Neural cell (in vitro differentiated cells): Measurements from ENCODE around the gene COX8A.

Experiments
- EP300 ChIP-seq: fragments of 450-650 bp; conservative IDR thresholded peaks from 2 replicates; pipeline ENCODE4 v1.6.1; 2014; ENCODE audit warnings: antibody characterized with exemption, mild to moderate bottlenecking, moderate library complexity; ENCODE audit not compliant: poor library complexity, severe bottlenecking
- EZH2 ChIP-seq: fragments of 200-600, 300-800 bp; shearing (Covaris generic), sonication (generic); IDR thresholded peaks from 2 replicates; pipeline ENCODE4 v1.6.1; 2014; ENCODE audit warnings: antibody characterized with exemption, low read length, borderline replicate concordance, mild to moderate bottlenecking; ENCODE audit not compliant: insufficient read depth, poor library complexity, severe bottlenecking
- TAF1 ChIP-seq: IDR thresholded peaks from 2 replicates; pipeline ENCODE4 v1.6.1; 2012; ENCODE audit warnings: low read depth
- TF ChIP-seq, protein P1 (sequence below): fragments of 450-650 bp; IDR thresholded peaks from 2 replicates; pipeline ENCODE4 v1.5.1; 2014; ENCODE audit warnings: antibody characterized with exemption, mild to moderate bottlenecking, moderate library complexity; ENCODE audit not compliant: poor library complexity, severe bottlenecking

GRCh38 chr11:63944987-63945386 is 29.4 kb upstream of the COX8A start:
- no peak for TF ChIP-seq EZH2
- TF ChIP-seq TAF1 = no peak
- TF ChIP-seq EP300 = no peak
- TF ChIP-seq, protein P1, sequence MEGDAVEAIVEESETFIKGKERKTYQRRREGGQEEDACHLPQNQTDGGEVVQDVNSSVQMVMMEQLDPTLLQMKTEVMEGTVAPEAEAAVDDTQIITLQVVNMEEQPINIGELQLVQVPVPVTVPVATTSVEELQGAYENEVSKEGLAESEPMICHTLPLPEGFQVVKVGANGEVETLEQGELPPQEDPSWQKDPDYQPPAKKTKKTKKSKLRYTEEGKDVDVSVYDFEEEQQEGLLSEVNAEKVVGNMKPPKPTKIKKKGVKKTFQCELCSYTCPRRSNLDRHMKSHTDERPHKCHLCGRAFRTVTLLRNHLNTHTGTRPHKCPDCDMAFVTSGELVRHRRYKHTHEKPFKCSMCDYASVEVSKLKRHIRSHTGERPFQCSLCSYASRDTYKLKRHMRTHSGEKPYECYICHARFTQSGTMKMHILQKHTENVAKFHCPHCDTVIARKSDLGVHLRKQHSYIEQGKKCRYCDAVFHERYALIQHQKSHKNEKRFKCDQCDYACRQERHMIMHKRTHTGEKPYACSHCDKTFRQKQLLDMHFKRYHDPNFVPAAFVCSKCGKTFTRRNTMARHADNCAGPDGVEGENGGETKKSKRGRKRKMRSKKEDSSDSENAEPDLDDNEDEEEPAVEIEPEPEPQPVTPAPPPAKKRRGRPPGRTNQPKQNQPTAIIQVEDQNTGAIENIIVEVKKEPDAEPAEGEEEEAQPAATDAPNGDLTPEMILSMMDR = no peak
